HG03469 (cell line): Measurements from ENCODE around the gene ASAP3.

Source experiments
- ATAC-seq: cut with Tn5 transposase; IDR thresholded peaks from one replicate; pipeline ENCODE4 v1.9.1; 2021; ENCODE audit warnings: mild to moderate bottlenecking, moderate library complexity, moderate number of reproducible peaks; ENCODE audit not compliant: unreplicated experiment

Gene ASAP3

GRCh38 chr1:23483321-23484252, at the start of gene ASAP3:
TSS of gene ASAP3 (minus strand) at chr1:23484179. CDS start at chr1:23484133, 46 bp downstream.
- ATAC-seq, result no peak

- no peak for ATAC-seq
These were observed 49.5 kb upstream of the ASAP3 start for GRCh38 chr1:23533246-23534023.

GRCh38 chr1:23531562-23532094, 47.6 kb upstream of the ASAP3 start:
- no peak for ATAC-seq

GRCh38 chr1:23530747-23531561, 47.0 kb upstream of the ASAP3 start, which contains the start of gene E2F2:
TSS of gene E2F2 (minus strand) at chr1:23531233. CDS start at chr1:23530793, 440 bp downstream.
- no peak for ATAC-seq

- no peak for ATAC-seq
These were observed 46.2 kb upstream of the ASAP3 start for GRCh38 chr1:23530087-23530746.

- no peak for ATAC-seq
These were observed 45.4 kb upstream of the ASAP3 start for GRCh38 chr1:23529146-23530086.

GRCh38 chr1:23528250-23528978, 44.4 kb upstream of the ASAP3 start:
- ATAC-seq, result no peak

- no peak for ATAC-seq
These were observed 43.9 kb upstream of the ASAP3 start for GRCh38 chr1:23527900-23528249.

GRCh38 chr1:23527366-23527765, 43.4 kb upstream of the ASAP3 start:
- no peak for ATAC-seq

- ATAC-seq, result no peak
These were observed 42.5 kb upstream of the ASAP3 start for GRCh38 chr1:23526329-23527041.

GRCh38 chr1:23525558-23526250, 41.7 kb upstream of the ASAP3 start:
- ATAC-seq, result no peak

- ATAC-seq, result no peak
These were observed 40.9 kb upstream of the ASAP3 start for GRCh38 chr1:23524716-23525401.

GRCh38 chr1:23524163-23524562, 40.2 kb upstream of the ASAP3 start:
- ATAC-seq, result no peak

- ATAC-seq, result no peak
These were observed 38.4 kb upstream of the ASAP3 start for GRCh38 chr1:23522244-23522982.

- ATAC-seq, result no peak
These were observed 37.6 kb upstream of the ASAP3 start for GRCh38 chr1:23521588-23521987.

- no peak for ATAC-seq
These were observed 33.6 kb upstream of the ASAP3 start for GRCh38 chr1:23517581-23517980.
